Heart left ventricle (tissue), 16 donors: ENCODE data around the gene FBXL7. TPM values are rescaled to one million over a fixed set of nuclear protein-coding genes. Genes with fewer than 3 reads are reported as not detected.
A peak's percentile ranks its signal among the peaks of the same experiment; 100 is the strongest.

Source experiments
- ATAC-seq, 4 donors: fragments of 200-7000 bp; cut with Tn5 transposase; one replicate each; pipeline ENCODE4 v1.9.1; 2020 to 2022; ENCODE audit warnings: moderate library complexity in 4 of 4, mild to moderate bottlenecking in 3 of 4, moderate number of reproducible peaks in 1 of 4
- DNase-seq, 5 donors: peaks; one replicate each; pipeline ENCODE4 v3.0.0-alpha.2; 2020
- H3K27ac ChIP-seq, 12 donors: fragments of 200-600 bp; sonication (generic) in 4 of 12; one replicate each; pipeline versions ENCODE4 v1.5.0 to v1.8.0; 2016 to 2022; ENCODE audit warnings: mild to moderate bottlenecking in 2 of 12
- H3K27me3 ChIP-seq, 9 donors: fragments of 200-600 bp; sonication (generic) in 2 of 9; one replicate each; pipeline versions ENCODE4 v1.5.1 to v1.8.0; 2016 to 2022; ENCODE audit warnings: mild to moderate bottlenecking in 3 of 9
- H3K36me3 ChIP-seq, 9 donors: fragments of 200-600 bp; sonication (generic) in 2 of 9; one replicate each; pipeline versions ENCODE4 v1.5.0 to v1.8.0; 2018 to 2022; ENCODE audit warnings: mild to moderate bottlenecking in 2 of 9
- H3K4me1 ChIP-seq, 12 donors: fragments of 200-600 bp; sonication (generic) in 4 of 12; one replicate each; pipeline versions ENCODE4 v1.5.0 to v1.8.0; 2016 to 2022; ENCODE audit warnings: mild to moderate bottlenecking in 3 of 12
- H3K4me3 ChIP-seq, 12 donors: fragments of 200-600 bp; sonication (generic) in 4 of 12; one replicate each; pipeline versions ENCODE4 v1.5.0 to v1.8.0; 2017 to 2022; ENCODE audit warnings: mild to moderate bottlenecking in 9 of 12, moderate library complexity in 4 of 12
- H3K9me3 ChIP-seq, 12 donors: fragments of 200-600 bp; sonication (generic) in 4 of 12; one replicate each; pipeline versions ENCODE4 v1.5.0 to v1.8.0; 2016 to 2022; ENCODE audit warnings: mild to moderate bottlenecking in 1 of 12
- CTCF ChIP-seq, 12 donors: fragments of 200-600 bp; sonication (generic) in 4 of 12; IDR thresholded peaks; one replicate each; pipeline versions ENCODE4 v1.5.0 to v1.8.0; 2018 to 2022; ENCODE audit warnings: antibody characterized with exemption in 12 of 12, mild to moderate bottlenecking in 5 of 12
- POLR2A ChIP-seq, 2 donors: fragments of 450-650 bp; IDR thresholded peaks; one replicate each; pipeline ENCODE4 v1.6.1; 2017; ENCODE audit warnings: antibody characterized with exemption in 2 of 2, mild to moderate bottlenecking in 2 of 2, moderate library complexity in 2 of 2
- WGBS, 4 donors: extraction: QIAGEN DNeasy Blood & Tissue Kit in 2 of 4; methylation state at CpG; one replicate each; pipeline versions ENCODE4 v1.1.5 to v1.1.7; 2013 to 2018; 5-methylcytosine and 5-hydroxymethylcytosine counted together
- intact Hi-C, 10 donors: fragments of 100-400 bp; cut with DNase I; formaldehyde crosslinking; loops; one replicate each; pipeline versions ENCODE4 v1.11.1 to v1.14.2; 2022
- polyA plus RNA-seq, 2 donors: library from polyadenylated mRNA; stranded (reverse); fragments of 200-250 nt; gene quantifications; one replicate each; pipeline ENCODE4 v1.2.3, GENCODE V29; 2013
- total RNA-seq, 9 donors: library from RNA; depleted of rRNA in 2 of 9; stranded (reverse); fragments of >200 nt in 2 of 9; fragmentation: NEBNext Ultra II Directional in 3 of 9; extraction: Animal tissue kit (Norgen Biotek cat#: 25700) in 3 of 9; gene quantifications; one replicate each; pipeline versions ENCODE4 v1.1.0 to v1.2.4, GENCODE V29; 2016 to 2023
- donor health status: ischemic (EF 13 %, LVEDD 7.1; RV severe dilation, severe dysfunction).
- donor health status: healthy with polysubstance abuse.
- donor health status: DM: no; HTN: yes; CAD: no.
- donor health status: DM: no; HTN: no; CAD: no.
- donor health status: ischemic (EF 25% LVEDD 6.9; RV normal size, moderate dysfunction).
- donor health status: ischemic (EF 25% LVEDD 5.7; RV mildly dilated, moderate dysfunction).
- donor health status: healthy.
- donor health status: DM: yes; HTN: yes; CAD: no.
- donor health status: ischemic (EF 35%, LVEDD 5.7; RV mildly dilated, moderate dysfunction).
- donor health status: nonischemic (EF 11% LVEDD 7.7; RV severe dilation, severe dysfunction).
- donor health status: DM: yes; HTN: yes; CAD: no.
- donor health status: PGD.
- donor health status: ischemic (EF 29% LVEDD 5.4; RV normal size, mild dysfunction).
- donor health status: nonischemic (EF 23%, LVEDD 6.1; RV moderate dilation, normal function).

The FBXL7 gene
- total and polyA plus RNA-seq, 11 donors: 8.7 to 27.6 (median 24.3) TPM

- H3K36me3 ChIP-seq: no peaks in the 10 kb centered on the region
- H3K27ac ChIP-seq: peak overlapping the region in 8 of 12 donors; percentile 34 to 67 (median 42)
- TF ChIP-seq POLR2A (IDR thresholded peaks at IDR 0.05) (no peak), CTCF (IDR thresholded peaks at IDR 0.05) (no peak)
- H3K9me3 ChIP-seq: no peaks in the 10 kb centered on the region
- intact Hi-C loops: loop anchor here in 1 of 10 donors (10.0 kb wide), 1 partner anchor 163 kb away; no protein-coding TSS in a partner anchor
- DNase-seq (no peak), ATAC-seq (no peak)
- no peak overlapping the region for H3K4me3 ChIP-seq
- H3K4me1 ChIP-seq: peaks cover 0 to 57% (median 27%) of the 10 kb centered on the region in 12 donors
- 65 to 78% (median 71%) methylated on average over 2 of the region's 2 CpGs for WGBS, 4 donors
- H3K27me3 ChIP-seq: no peaks in the 10 kb centered on the region
Observed at GRCh38 chr5:15787681-15788080, 287.7 kb downstream of the FBXL7 start.

- TF ChIP-seq CTCF (IDR thresholded peaks at IDR 0.05): no peak
- Histone ChIP-seq H3K4me1 (peaks cover 0 to 75% (median 34%) of the 10 kb centered on the region in 12 donors), H3K36me3 (no peaks in the 10 kb centered on the region), H3K9me3 (no peaks in the 10 kb centered on the region), H3K27ac (no peak overlapping the region), H3K4me3 (no peak overlapping the region), H3K27me3 (no peaks in the 10 kb centered on the region)
- intact Hi-C loops: loop anchor here (5.0 to 10.0 kb wide), 5 partner anchors 105 to 325 kb away; partner anchors contain the start of gene FBXL7 (in 8 of the 10)
- DNase-seq (no peak), ATAC-seq (no peak)
- 75 to 91% (median 79%) methylated on average over 4 of the region's 4 CpGs for WGBS, 4 donors
Observed at GRCh38 chr5:15789642-15790041, 289.7 kb downstream of the FBXL7 start.

GRCh38 chr5:15790446-15791018 is 290.6 kb downstream of the FBXL7 start:
- 69 to 85% (median 75%) methylated on average over 4 of the region's 4 CpGs for WGBS, 4 donors

More at GRCh38 chr5:15790446-15791018, 290.6 kb downstream of the FBXL7 start:
- TF ChIP-seq CTCF (IDR thresholded peaks at IDR 0.05): no peak
- TF ChIP-seq POLR2A (IDR thresholded peaks at IDR 0.05): no peak
- intact Hi-C loops: loop anchor here in 9 of 10 donors (5.0 to 10.0 kb wide), 4 partner anchors 106 to 326 kb away; partner anchors contain the start of gene FBXL7 (in 8 of the 9)
- ATAC-seq (no peak), DNase-seq (no peak)
- H3K27me3 ChIP-seq: no peaks in the 10 kb centered on the region
- H3K9me3 ChIP-seq: no peaks in the 10 kb centered on the region
- peaks cover 0 to 78% (median 42%) of the 10 kb centered on the region in 12 donors for H3K4me1 ChIP-seq
- no peaks in the 10 kb centered on the region for H3K36me3 ChIP-seq
- H3K27ac ChIP-seq: no peak overlapping the region
- no peak overlapping the region for H3K4me3 ChIP-seq
